Thyroid gland (tissue), 4 donors: Measurements from ENCODE around the gene ARHGDIG. TPM values are rescaled to one million over a fixed set of nuclear protein-coding genes. Genes with fewer than 3 reads are reported as not detected.

ENCODE experiments used
- DNase-seq, 2 donors: peaks; one replicate each; pipeline ENCODE4 v3.0.0-alpha.2; 2019
- H3K27ac ChIP-seq, 3 donors: fragments of 200-600 bp; sonication (generic); 1 replicate in 2 of 3; 2 replicates in 1 of 3; pipeline ENCODE4 v1.5.1; 2016 to 2019; ENCODE audit warnings: mild to moderate bottlenecking in 1 of 3, moderate library complexity in 1 of 3
- H3K27me3 ChIP-seq: fragments of 200-600 bp; sonication (generic); one replicate; pipeline ENCODE4 v1.5.1; 2019
- H3K36me3 ChIP-seq, 2 donors: fragments of 200-600 bp; sonication (generic); one replicate each; pipeline ENCODE4 v1.5.1; 2016 to 2019
- H3K4me1 ChIP-seq, 2 donors: fragments of 200-600 bp; sonication (generic); one replicate each; pipeline ENCODE4 v1.5.1; 2017 to 2019
- H3K4me3 ChIP-seq, 3 donors: fragments of 200-600 bp; sonication (generic); replicated peaks in 1 of 3; 1 replicate in 2 of 3; 2 replicates in 1 of 3; pipeline ENCODE4 v1.5.1; 2016; ENCODE audit warnings: mild to moderate bottlenecking in 1 of 3
- H3K9me3 ChIP-seq: fragments of 200-600 bp; sonication (generic); one replicate; pipeline ENCODE4 v1.5.1; 2017
- CTCF ChIP-seq, 6 experiments: fragments of 200-600 bp in 3 of 6; fragments of 450-650 bp in 3 of 6; sonication (generic) in 3 of 6; IDR thresholded peaks; one replicate each; pipeline ENCODE4 v1.5.1; 2016 to 2019; ENCODE audit warnings: antibody characterized with exemption in 6 of 6, mild to moderate bottlenecking in 2 of 6, inconsistent platforms in 1 of 6, moderate library complexity in 1 of 6
- POLR2A ChIP-seq, 2 donors: fragments of 450-650 bp; IDR thresholded peaks; one replicate each; pipeline ENCODE4 v1.6.1; 2017; ENCODE audit warnings: antibody characterized with exemption in 2 of 2, mild to moderate bottlenecking in 2 of 2, moderate library complexity in 1 of 2
- WGBS, 2 donors: methylation state at CpG; one replicate each; pipeline ENCODE4 v1.1.5; 2017; 5-methylcytosine and 5-hydroxymethylcytosine counted together
- intact Hi-C: fragments of 100-400 bp; cut with DNase I; formaldehyde crosslinking; loops from one replicate; pipeline ENCODE4 v1.15.1; 2023
- total RNA-seq, 4 donors: library from RNA; depleted of rRNA; stranded (reverse); fragments of >200 nt; gene quantifications; one replicate each; pipeline ENCODE4 v1.2.3, GENCODE V29; 2016

The ARHGDIG gene
- not detected for total RNA-seq

DNA sequence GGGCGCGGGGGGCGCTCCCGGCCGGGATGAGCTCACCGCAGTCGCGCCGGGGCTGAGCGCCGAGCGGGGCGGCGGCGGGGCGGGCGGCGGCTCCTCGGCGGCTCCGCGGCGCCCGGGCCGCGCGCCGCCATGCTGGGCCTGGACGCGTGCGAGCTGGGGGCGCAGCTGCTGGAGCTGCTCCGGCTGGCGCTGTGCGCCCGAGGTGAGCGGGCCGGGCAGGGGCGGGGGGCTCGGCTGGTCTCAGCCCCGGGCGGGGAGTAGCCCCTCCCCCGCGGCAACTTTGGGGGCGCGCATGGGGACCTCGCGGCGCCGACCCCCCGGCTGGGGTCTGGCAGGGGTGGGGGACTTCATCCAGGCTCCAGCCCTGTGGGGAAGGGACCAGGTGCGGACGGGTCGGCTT, at the start of gene ARHGDIG:
TSS of gene ARHGDIG (plus strand) at position 40 of the 400 bp plus-strand sequence. CDS start at position 130, 90 bp downstream.
- TF ChIP-seq CTCF (IDR thresholded peaks at IDR 0.05), result no peak
- no peak for TF ChIP-seq POLR2A (IDR thresholded peaks at IDR 0.05)
- Histone ChIP-seq H3K9me3 (no peaks in the 10 kb centered on the region), H3K27ac (no peak within 1 kb of the TSS), H3K4me3 (no peak within 1 kb of the TSS), H3K36me3 (no peaks in the 10 kb centered on the region), H3K27me3 (peaks cover 7% of the 10 kb centered on the region), H3K4me1 (peaks cover 6% of the 10 kb centered on the region in 2 donors)
- no peak for DNase-seq
- intact Hi-C loops, result no loop called here
- 0% methylated on average over 12 of the region's 54 CpGs; no CpG with 5 or more reads in 1 of the 2 donors for WGBS, 2 donors

- Histone ChIP-seq H3K36me3 (peaks cover 15 to 16% of the 10 kb centered on the region in 2 donors), H3K4me1 (peaks cover 13 to 15% of the 10 kb centered on the region in 2 donors), H3K27me3 (no peaks in the 10 kb centered on the region), H3K9me3 (no peaks in the 10 kb centered on the region), H3K27ac (no peak overlapping the region), H3K4me3 (no peak overlapping the region)
- no peak for DNase-seq
- TF ChIP-seq CTCF (IDR thresholded peaks at IDR 0.05), result no peak
- TF ChIP-seq POLR2A (IDR thresholded peaks at IDR 0.05), result no peak
- WGBS, 2 donors, result 75 to 84% methylated on average over 22 of the region's 22 CpGs
- intact Hi-C loops, result loop anchor here (5.0 kb wide), 1 partner anchor 121 kb away; the partner anchor contains the start of gene AXIN1
Observed at GRCh38 chr16:230949-231348, 49.4 kb upstream of the ARHGDIG start.

- peak in 4 of 6 experiments; percentile 25 to 45 (median 44) for TF ChIP-seq CTCF (IDR thresholded peaks at IDR 0.05)
- TF ChIP-seq POLR2A (IDR thresholded peaks at IDR 0.05), result peak; percentile 96 to 99
- H3K4me3 ChIP-seq, result peak within 1 kb of the TSS; percentile 55 to 88 (median 79)
- peak; percentile 93 to 94 for DNase-seq
- H3K27me3 ChIP-seq, result no peaks in the 10 kb centered on the region
- 1% methylated on average over 44 to 50 of the region's 85 CpGs for WGBS, 2 donors
- peaks cover 13% of the 10 kb centered on the region in 2 donors for H3K4me1 ChIP-seq
- H3K9me3 ChIP-seq, result no peaks in the 10 kb centered on the region
- H3K36me3 ChIP-seq, result no peaks in the 10 kb centered on the region
- peak within 1 kb of the TSS; percentile 84 to 95 (median 91) for H3K27ac ChIP-seq
- intact Hi-C loops, result loop anchor here (5.0 kb wide), 1 partner anchor 118 kb away; the partner anchor contains the start of gene AXIN1
Observed at GRCh38 chr16:234468-235305, 45.7 kb upstream of the ARHGDIG start, which contains the start of gene FAM234A. FAM234A (plus strand) TSS chr16:234821; CDS start chr16:254414, 19,593 bp downstream.

- Histone ChIP-seq H3K9me3 (no peaks in the 10 kb centered on the region), H3K36me3 (no peaks in the 10 kb centered on the region), H3K27me3 (no peaks in the 10 kb centered on the region), H3K4me1 (peaks cover 22 to 30% of the 10 kb centered on the region in 2 donors), H3K4me3 (no peak overlapping the region), H3K27ac (peak overlapping the region; percentile 43 to 74 (median 69))
- DNase-seq, result no peak
- TF ChIP-seq CTCF (IDR thresholded peaks at IDR 0.05) (no peak), POLR2A (IDR thresholded peaks at IDR 0.05) (no peak)
- intact Hi-C loops, result no loop called here
- WGBS, 2 donors, result 72 to 73% methylated on average over 3 of the region's 3 CpGs
Observed at GRCh38 chr16:239948-240277, 40.5 kb upstream of the ARHGDIG start.

DNA sequence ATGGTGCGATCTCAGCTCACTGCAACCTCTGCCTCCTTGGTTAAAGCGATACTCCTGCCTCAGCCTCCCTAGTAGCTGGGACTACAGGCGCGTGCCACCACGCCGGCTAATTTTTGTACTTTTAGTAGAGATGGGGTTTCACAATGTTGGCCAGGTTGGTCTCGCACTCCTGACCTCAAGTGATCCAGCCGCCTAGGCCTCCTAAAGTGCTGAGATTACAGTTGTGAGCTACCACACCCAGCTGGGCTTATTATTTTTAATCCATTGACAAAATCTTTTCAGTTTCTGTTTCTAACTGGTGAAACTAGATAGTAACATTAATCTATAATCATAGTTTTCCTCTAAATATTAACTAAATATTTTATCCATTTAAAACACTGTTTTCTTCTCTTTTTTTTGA, 39.8 kb upstream of the ARHGDIG start:
- Histone ChIP-seq H3K36me3 (no peaks in the 10 kb centered on the region), H3K27me3 (no peaks in the 10 kb centered on the region), H3K27ac (peak overlapping the region; percentile 43 to 74 (median 69)), H3K9me3 (no peaks in the 10 kb centered on the region), H3K4me3 (no peak overlapping the region), H3K4me1 (peaks cover 21 to 29% of the 10 kb centered on the region in 2 donors)
- TF ChIP-seq POLR2A (IDR thresholded peaks at IDR 0.05) (no peak), CTCF (IDR thresholded peaks at IDR 0.05) (no peak)
- 93 to 95% methylated on average over 8 of the region's 8 CpGs for WGBS, 2 donors
- intact Hi-C loops, result no loop called here
- no peak for DNase-seq
